Suprapubic skin (tissue), 4 donors: ENCODE measurements around the gene CD160. TPM values are rescaled to one million over a fixed set of nuclear protein-coding genes. Genes with fewer than 3 reads are reported as not detected.
"Not testable (repeated sequence)": the region's sequence is repeated elsewhere in the genome, so short reads cannot be mapped to it uniquely, and the experiment has no call there.

Source experiments
- DNase-seq, 2 donors: peaks; one replicate each; pipeline ENCODE4 v3.0.0-alpha.2; 2019; ENCODE audit warnings: low spot score in 2 of 2
- H3K27ac ChIP-seq: fragments of 200-600 bp; sonication (generic); one replicate; pipeline ENCODE4 v1.5.1; 2019
- H3K27me3 ChIP-seq: fragments of 200-600 bp; sonication (generic); one replicate; pipeline ENCODE4 v1.5.1; 2019
- H3K36me3 ChIP-seq: fragments of 200-600 bp; sonication (generic); one replicate; pipeline ENCODE4 v1.5.1; 2019
- H3K4me1 ChIP-seq: fragments of 200-600 bp; sonication (generic); one replicate; pipeline ENCODE4 v1.5.1; 2019
- H3K4me3 ChIP-seq: fragments of 200-600 bp; sonication (generic); one replicate; pipeline ENCODE4 v1.5.1; 2019; ENCODE audit warnings: mild to moderate bottlenecking
- H3K9me3 ChIP-seq: fragments of 200-600 bp; sonication (generic); one replicate; pipeline ENCODE4 v1.5.1; 2019
- EP300 ChIP-seq: sonication (generic); formaldehyde crosslinking; IDR thresholded peaks from one replicate; pipeline ENCODE4 v1.6.1; 2017; ENCODE audit warnings: antibody characterized with exemption
- POLR2A ChIP-seq, 2 donors: fragments of 450-650 bp; IDR thresholded peaks; one replicate each; pipeline ENCODE4 v1.6.1; 2017; ENCODE audit warnings: antibody characterized with exemption in 2 of 2, mild to moderate bottlenecking in 2 of 2, moderate library complexity in 2 of 2
- POLR2AphosphoS5 ChIP-seq, 3 donors: sonication (generic); formaldehyde crosslinking; IDR thresholded peaks; one replicate each; pipeline ENCODE4 v1.6.1; 2017; ENCODE audit warnings: antibody characterized with exemption in 3 of 3
- WGBS: methylation state at CpG from one replicate; pipeline ENCODE4 v1.1.5; 2018; 5-methylcytosine and 5-hydroxymethylcytosine counted together
- total RNA-seq, 4 donors: library from RNA; depleted of rRNA; stranded (reverse); fragments of >200 nt; gene quantifications; one replicate each; pipeline ENCODE4 v1.1.0, GENCODE V29; 2016
- TF ChIP-seq, protein P1 (sequence below), 2 donors: fragments of 200-600 bp in 1 of 2; fragments of 450-650 bp in 1 of 2; sonication (generic) in 1 of 2; IDR thresholded peaks; one replicate each; pipeline ENCODE4 v1.5.1; 2016 to 2019; ENCODE audit warnings: antibody characterized with exemption in 2 of 2, mild to moderate bottlenecking in 1 of 2, moderate library complexity in 1 of 2

The CD160 gene
- total RNA-seq, 4 donors from 2014 or later: not detected

DNA sequence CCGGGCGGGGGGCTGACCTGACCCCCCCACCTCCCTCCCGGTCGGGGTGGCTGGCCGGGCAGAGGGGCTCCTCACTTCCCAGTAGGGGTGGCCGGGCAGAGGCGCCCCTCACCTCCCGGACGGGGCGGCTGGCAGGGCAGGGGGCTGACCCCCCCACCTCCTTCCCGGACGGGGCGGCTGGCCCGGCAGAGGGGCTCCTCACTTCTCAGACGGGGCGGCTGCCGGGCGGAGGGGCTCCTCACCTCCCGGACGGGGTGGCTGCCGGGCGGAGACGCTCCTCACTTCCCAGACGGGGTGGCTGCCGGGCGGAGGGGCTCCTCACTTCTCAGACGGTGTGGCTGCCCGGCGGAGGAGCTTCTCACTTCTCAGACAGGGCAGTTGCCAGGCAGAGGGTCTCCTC lies 47.6 kb downstream of the CD160 start:
- not testable (repeated sequence) for H3K4me3 ChIP-seq, H3K27ac ChIP-seq, DNase-seq, H3K4me1 ChIP-seq, H3K27me3 ChIP-seq, H3K9me3 ChIP-seq
- H3K36me3 ChIP-seq: peaks cover 44% of the 10 kb centered on the region
- WGBS: 100% methylated on average over 4 of the region's 29 CpGs

DNA sequence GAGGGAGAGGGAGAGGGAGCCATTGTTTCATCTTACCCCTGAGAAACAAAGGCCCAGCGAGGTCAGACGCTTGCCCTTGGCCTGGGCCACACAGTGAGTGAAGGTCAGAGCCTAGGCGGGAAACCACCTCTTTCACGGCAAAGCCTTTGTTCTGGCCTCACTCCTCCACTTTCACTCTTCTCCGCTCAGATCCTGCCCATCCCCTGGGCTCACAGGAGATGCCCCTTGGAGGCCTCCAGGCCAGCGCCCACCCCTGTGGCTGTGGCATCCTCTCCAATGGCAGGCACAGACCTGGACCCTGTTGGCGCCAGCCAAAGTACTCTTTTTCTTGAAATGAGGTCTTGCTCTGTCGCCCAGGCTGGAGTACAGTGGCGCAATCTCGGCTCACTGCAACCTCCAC lies 48.7 kb downstream of the CD160 start:
- H3K4me1 ChIP-seq, H3K4me3 ChIP-seq, H3K27me3 ChIP-seq, DNase-seq, H3K27ac ChIP-seq, H3K9me3 ChIP-seq: not testable (repeated sequence)
- WGBS: 94% methylated on average over 10 of the region's 10 CpGs
- H3K36me3 ChIP-seq: peaks cover 48% of the 10 kb centered on the region

DNA sequence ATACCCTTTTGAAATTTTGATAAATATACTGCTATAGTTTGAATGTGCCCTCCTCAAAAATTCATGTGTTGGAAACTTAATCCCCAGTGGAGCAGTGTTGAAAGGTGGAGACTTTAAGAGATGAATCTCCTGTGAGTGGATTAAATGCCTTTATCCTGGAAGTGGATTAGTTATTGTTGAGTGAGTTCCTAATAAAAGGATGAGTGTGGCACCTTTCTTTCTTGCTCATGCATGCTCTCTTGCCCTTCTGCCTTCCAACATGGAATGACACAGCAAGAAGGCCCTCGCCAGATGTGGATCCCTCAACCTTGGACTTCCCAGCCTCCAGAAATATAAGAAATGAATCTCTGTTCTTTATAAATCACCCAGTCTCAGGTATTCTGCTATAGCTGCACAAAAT lies 51.8 kb downstream of the CD160 start:
- TF ChIP-seq EP300 (no peak), POLR2A (IDR thresholded peaks at IDR 0.05) (no peak), POLR2AphosphoS5 (IDR thresholded peaks at IDR 0.05) (no peak)
- TF ChIP-seq, protein P1, sequence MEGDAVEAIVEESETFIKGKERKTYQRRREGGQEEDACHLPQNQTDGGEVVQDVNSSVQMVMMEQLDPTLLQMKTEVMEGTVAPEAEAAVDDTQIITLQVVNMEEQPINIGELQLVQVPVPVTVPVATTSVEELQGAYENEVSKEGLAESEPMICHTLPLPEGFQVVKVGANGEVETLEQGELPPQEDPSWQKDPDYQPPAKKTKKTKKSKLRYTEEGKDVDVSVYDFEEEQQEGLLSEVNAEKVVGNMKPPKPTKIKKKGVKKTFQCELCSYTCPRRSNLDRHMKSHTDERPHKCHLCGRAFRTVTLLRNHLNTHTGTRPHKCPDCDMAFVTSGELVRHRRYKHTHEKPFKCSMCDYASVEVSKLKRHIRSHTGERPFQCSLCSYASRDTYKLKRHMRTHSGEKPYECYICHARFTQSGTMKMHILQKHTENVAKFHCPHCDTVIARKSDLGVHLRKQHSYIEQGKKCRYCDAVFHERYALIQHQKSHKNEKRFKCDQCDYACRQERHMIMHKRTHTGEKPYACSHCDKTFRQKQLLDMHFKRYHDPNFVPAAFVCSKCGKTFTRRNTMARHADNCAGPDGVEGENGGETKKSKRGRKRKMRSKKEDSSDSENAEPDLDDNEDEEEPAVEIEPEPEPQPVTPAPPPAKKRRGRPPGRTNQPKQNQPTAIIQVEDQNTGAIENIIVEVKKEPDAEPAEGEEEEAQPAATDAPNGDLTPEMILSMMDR (IDR thresholded peaks at IDR 0.05): no peak
- H3K4me3 ChIP-seq: no peak overlapping the region
- no peak for DNase-seq
- H3K9me3 ChIP-seq: no peaks in the 10 kb centered on the region
- peaks cover 39% of the 10 kb centered on the region for H3K36me3 ChIP-seq
- 96% methylated on average over 1 of the region's 1 CpG for WGBS
- H3K4me1 ChIP-seq: no peaks in the 10 kb centered on the region
- H3K27me3 ChIP-seq: no peaks in the 10 kb centered on the region
- H3K27ac ChIP-seq: no peak overlapping the region

DNA sequence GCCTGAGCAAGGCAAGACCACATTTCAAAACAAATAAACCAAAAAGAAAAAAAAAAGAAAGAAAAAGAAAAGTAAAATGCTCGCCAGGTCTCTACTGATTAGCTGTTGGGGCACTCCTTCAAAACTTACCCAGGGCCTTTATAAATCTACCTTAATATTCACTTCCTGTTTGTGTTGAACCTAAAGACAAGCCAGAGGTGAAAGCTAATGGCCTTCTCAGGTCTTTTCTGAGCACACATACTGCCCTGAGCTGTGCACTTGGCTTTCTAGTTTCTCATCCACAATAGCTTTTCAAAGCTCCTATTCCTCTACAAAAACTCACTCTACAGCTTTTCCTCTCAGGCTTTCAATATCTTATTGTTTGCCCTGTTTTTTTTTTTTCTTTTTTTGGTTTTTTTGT lies 54.1 kb downstream of the CD160 start:
- WGBS: 91% methylated on average over 1 of the region's 1 CpG
- DNase-seq: no peak
- TF ChIP-seq POLR2AphosphoS5 (IDR thresholded peaks at IDR 0.05): no peak
- TF ChIP-seq, protein P1 (IDR thresholded peaks at IDR 0.05): no peak
- no peak for TF ChIP-seq POLR2A (IDR thresholded peaks at IDR 0.05)
- no peak for TF ChIP-seq EP300
- no peaks in the 10 kb centered on the region for H3K9me3 ChIP-seq
- H3K4me1 ChIP-seq: no peaks in the 10 kb centered on the region
- no peak overlapping the region for H3K4me3 ChIP-seq
- no peak overlapping the region for H3K27ac ChIP-seq
- H3K27me3 ChIP-seq: no peaks in the 10 kb centered on the region
- peaks cover 28% of the 10 kb centered on the region for H3K36me3 ChIP-seq

DNA sequence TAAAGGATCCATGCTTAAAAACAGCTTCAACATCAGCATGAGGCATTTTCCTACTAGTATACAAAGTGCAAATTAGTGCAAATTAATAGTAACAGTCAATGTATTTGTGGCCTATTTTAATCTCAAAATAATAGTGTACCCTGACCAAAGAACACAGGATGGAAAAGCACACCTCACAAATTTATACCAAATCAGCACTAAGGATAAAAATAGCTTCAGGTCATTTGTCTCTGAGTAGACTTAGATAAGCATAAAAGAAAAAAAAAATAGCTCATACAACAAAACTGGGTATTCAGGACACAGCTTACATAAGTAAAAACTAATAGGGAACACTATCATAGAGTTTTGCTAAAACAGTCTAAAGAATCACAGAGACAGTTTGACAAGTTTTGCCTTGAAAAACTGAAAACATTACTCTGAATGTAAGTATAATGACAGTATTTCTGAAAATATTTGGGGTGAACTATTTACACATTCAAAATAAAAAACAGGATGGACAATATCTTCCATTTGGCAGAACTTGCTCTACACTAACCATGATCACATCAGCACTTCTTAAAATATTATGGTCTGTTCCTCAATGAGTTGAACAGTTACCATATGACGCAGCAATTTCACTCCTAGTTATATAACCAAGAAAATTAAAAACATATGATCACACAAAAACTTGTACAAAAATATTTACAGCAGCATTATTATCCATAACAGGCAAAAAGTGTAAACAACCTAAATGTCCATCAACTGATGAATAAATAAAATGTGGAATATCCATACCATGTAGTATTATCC lies 58.3 kb downstream of the CD160 start:
- WGBS: 59% methylated on average over 1 of the region's 1 CpG
- H3K9me3 ChIP-seq: no peaks in the 10 kb centered on the region
- no peak overlapping the region for H3K27ac ChIP-seq

DNA sequence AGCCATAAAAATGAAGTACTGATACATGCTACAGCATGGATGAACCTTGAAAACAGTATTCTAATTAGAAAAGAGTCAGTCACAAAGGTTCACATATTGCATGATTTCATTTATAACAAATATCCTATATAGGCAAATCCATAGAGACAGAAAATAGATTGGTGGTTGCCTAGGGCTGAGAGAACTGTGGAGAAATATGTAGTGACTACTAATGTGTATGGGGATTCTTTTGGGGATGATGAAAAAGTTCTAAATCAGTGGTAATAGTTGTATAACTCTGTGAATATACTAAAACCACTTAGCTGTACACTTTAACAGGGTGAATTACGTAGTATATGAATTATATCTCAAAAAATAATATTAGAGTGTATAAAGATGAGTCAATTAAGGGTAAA lies 58.8 kb downstream of the CD160 start:
- TF ChIP-seq POLR2A (IDR thresholded peaks at IDR 0.05): no peak
- no peak for TF ChIP-seq EP300
- no peak for TF ChIP-seq POLR2AphosphoS5 (IDR thresholded peaks at IDR 0.05)
- TF ChIP-seq, protein P1 (IDR thresholded peaks at IDR 0.05): no peak
- peaks cover 7% of the 10 kb centered on the region for H3K36me3 ChIP-seq
- no peak overlapping the region for H3K4me3 ChIP-seq
- H3K9me3 ChIP-seq: no peaks in the 10 kb centered on the region
- H3K27ac ChIP-seq: no peak overlapping the region
- no peak for DNase-seq
- no peaks in the 10 kb centered on the region for H3K4me1 ChIP-seq
- WGBS: 95% methylated on average over 1 of the region's 1 CpG
- no peaks in the 10 kb centered on the region for H3K27me3 ChIP-seq

More for the DNA sequence above, 58.3 kb downstream of the CD160 start:
- DNase-seq: no peak
- no peak overlapping the region for H3K4me3 ChIP-seq
- no peaks in the 10 kb centered on the region for H3K27me3 ChIP-seq
- no peaks in the 10 kb centered on the region for H3K4me1 ChIP-seq
- no peak for TF ChIP-seq POLR2AphosphoS5 (IDR thresholded peaks at IDR 0.05)
- TF ChIP-seq POLR2A (IDR thresholded peaks at IDR 0.05): no peak
- TF ChIP-seq, protein P1 (IDR thresholded peaks at IDR 0.05): no peak
- no peak for TF ChIP-seq EP300
- peaks cover 7% of the 10 kb centered on the region for H3K36me3 ChIP-seq
